Natural killer cell treated with Interleukin-12 subunit alpha and Interleukin-12 subunit beta and Interleukin-15 and Interleukin-18, amount 100 ng/mL, for 72 hours (primary cell): ENCODE measurements around the gene CCR3. TPM values are rescaled to one million over a fixed set of nuclear protein-coding genes. Genes with fewer than 3 reads are reported as not detected.

Experiments used
- ATAC-seq, 2 donors: fragments of 150-1000 bp; cut with Tn5 transposase in 1 of 2; sonication (Bioruptor Pico), chemical (Tn5 transposase) in 1 of 2; 2 replicates each; pipeline ENCODE4 v1.10.0; 2021
- DNase-seq: peaks from one replicate; pipeline ENCODE4 v3.0.0; 2022; ENCODE audit warnings: low spot score
- H3K27ac Mint-ChIP-seq, 2 donors: 1 replicate in 1 of 2; 2 replicates in 1 of 2; pipeline ENCODE4 v1.8.0; 2022; ENCODE audit warnings: mixed read lengths in 2 of 2, mild to moderate bottlenecking in 1 of 2, moderate library complexity in 1 of 2
- H3K27me3 Mint-ChIP-seq, 2 donors: 1 replicate in 1 of 2; 2 replicates in 1 of 2; pipeline ENCODE4 v1.8.0; 2022; ENCODE audit warnings: mixed read lengths in 2 of 2
- H3K36me3 Mint-ChIP-seq: one replicate; pipeline ENCODE4 v1.8.0; 2022; ENCODE audit warnings: mixed read lengths
- H3K4me1 Mint-ChIP-seq, 2 donors: 1 replicate in 1 of 2; 2 replicates in 1 of 2; pipeline ENCODE4 v1.8.0; 2022; ENCODE audit warnings: low read depth in 2 of 2, mixed read lengths in 2 of 2, mild to moderate bottlenecking in 1 of 2
- H3K4me3 Mint-ChIP-seq: one replicate; pipeline ENCODE4 v1.8.0; 2022; ENCODE audit warnings: mixed read lengths
- H3K9me3 Mint-ChIP-seq: 2 replicates; pipeline ENCODE4 v1.8.0; 2022; ENCODE audit warnings: mixed read lengths
- total RNA-seq, 2 donors: library from RNA; stranded (reverse); gene quantifications; one replicate each; pipeline ENCODE4 v1.2.3, GENCODE V29; 2022

The CCR3 gene
- total RNA-seq, 2 donors from 2014 or later: 0.55 to 4.3 TPM

DNA sequence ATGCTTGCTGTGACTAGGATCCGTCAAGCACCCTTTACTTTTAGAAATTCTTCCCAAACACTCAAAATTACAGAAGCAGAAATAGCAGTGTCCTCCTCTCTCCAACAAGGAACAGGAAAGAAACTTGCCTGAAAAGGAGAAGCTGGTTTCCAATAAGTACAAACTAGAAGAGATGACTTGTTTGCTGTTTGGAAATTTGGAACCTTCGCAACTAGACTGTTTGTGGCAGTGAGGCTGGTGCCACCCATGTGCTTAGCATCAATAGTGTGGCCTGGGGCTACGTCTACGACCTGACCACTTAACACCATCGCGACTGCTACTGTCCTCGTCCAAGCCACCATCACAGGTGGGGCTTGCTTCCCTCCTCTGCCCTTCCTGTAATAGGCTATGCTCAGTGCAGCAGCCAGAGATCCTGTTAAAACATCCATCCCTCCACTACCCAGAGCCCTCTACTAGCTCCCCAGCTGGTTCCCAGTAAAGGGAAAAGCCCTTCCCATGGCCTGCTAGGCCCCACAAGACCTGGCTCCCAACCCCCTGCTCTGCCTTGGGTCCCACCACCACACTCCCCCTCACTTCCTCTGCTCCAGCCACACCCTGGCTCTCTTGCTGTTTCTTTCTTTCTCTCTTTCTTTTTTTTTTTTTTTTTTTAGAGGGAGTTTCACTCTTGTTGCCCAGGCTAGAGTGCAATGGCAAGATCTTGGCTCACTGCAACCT lies 59.0 kb downstream of the CCR3 start:
- H3K4me3 Mint-ChIP-seq: peak overlapping the region; percentile 73
- peaks cover 0 to 3% of the 10 kb centered on the region in 2 donors for H3K27me3 Mint-ChIP-seq
- H3K4me1 Mint-ChIP-seq: peaks cover 60 to 70% of the 10 kb centered on the region in 2 donors

DNA sequence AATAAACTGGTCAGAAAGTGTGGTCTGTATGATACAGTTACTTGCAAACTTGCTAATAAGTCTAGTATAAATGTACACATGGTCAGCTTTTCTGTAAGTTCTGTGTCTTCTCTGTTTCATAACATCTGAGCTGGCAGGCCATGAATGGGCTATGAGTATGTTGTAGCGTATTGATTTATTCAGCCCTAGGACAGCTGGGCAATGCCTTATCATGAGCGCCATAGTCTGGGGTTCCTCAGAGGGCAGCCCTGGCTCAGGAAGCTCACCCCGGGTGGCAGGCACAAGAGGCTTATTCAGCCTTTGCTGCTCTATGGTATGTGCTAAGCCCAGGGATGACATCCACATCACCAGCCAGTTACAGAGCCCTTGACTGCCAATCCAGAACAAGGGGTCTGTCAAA lies 61.0 kb downstream of the CCR3 start:
- Mint-ChIP-seq H3K9me3 (no peaks in the 10 kb centered on the region), H3K36me3 (no peaks in the 10 kb centered on the region), H3K27me3 (peaks cover 0 to 4% of the 10 kb centered on the region in 2 donors), H3K27ac (peak overlapping the region in 1 of 2 donors; percentile 93), H3K4me1 (peaks cover 46 to 51% of the 10 kb centered on the region in 2 donors), H3K4me3 (no peak overlapping the region)
- no peak for DNase-seq
- ATAC-seq: no peak

More for the DNA sequence above, 59.0 kb downstream of the CCR3 start:
- no peak for ATAC-seq
- Mint-ChIP-seq H3K27ac (peak overlapping the region; percentile 91 to 93), H3K36me3 (no peaks in the 10 kb centered on the region), H3K9me3 (peaks cover 3% of the 10 kb centered on the region)
- DNase-seq: no peak

DNA sequence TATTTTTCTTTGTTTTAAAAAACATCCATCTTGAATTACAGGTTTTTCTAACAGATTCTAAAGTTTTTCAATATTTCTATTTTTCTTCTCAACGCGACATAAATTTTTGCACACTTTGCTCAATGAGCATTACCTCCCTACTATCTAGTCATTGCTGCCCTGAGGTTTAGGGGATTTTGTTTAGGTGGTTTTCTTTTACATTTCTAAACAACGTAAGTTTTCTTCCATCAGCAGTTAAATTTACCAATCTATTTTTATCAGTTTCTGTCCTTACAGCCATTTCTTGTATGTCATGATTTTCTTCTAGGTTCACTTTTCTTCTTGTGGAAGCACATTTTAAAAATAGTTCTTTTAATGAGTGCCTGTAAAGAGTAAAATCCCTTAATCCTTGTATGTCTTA lies 62.5 kb downstream of the CCR3 start:
- no peak for DNase-seq
- Mint-ChIP-seq H3K4me1 (peaks cover 31 to 36% of the 10 kb centered on the region in 2 donors), H3K36me3 (no peaks in the 10 kb centered on the region), H3K9me3 (no peaks in the 10 kb centered on the region), H3K27me3 (peaks cover 0 to 4% of the 10 kb centered on the region in 2 donors), H3K27ac (peak overlapping the region in 1 of 2 donors; percentile 72), H3K4me3 (no peak overlapping the region)
- ATAC-seq: no peak

DNA sequence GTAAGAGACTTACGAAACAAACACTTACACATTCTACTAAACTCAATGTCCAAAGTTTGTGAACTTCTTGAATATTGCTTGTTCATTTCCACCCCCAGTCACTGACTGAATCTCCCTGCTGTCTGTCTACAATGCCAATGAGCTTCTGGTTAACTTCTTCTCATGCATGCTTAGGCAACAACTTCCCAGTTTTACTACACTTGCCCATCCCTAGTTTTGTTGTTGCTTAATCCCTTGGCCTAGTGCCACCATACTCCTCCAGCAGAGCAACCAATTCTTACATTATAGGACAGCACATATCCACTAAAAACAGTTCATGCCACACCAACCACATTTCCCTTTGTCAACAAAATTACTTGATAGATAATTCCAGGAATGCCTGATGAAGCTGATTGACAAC lies 70.7 kb downstream of the CCR3 start:
- Mint-ChIP-seq H3K9me3 (peaks cover 2% of the 10 kb centered on the region), H3K4me3 (no peak overlapping the region), H3K27me3 (no peaks in the 10 kb centered on the region), H3K27ac (peak overlapping the region in 1 of 2 donors; percentile 29), H3K4me1 (peaks cover 5 to 25% of the 10 kb centered on the region in 2 donors), H3K36me3 (peaks cover 6% of the 10 kb centered on the region)
- ATAC-seq: no peak
- DNase-seq: no peak

DNA sequence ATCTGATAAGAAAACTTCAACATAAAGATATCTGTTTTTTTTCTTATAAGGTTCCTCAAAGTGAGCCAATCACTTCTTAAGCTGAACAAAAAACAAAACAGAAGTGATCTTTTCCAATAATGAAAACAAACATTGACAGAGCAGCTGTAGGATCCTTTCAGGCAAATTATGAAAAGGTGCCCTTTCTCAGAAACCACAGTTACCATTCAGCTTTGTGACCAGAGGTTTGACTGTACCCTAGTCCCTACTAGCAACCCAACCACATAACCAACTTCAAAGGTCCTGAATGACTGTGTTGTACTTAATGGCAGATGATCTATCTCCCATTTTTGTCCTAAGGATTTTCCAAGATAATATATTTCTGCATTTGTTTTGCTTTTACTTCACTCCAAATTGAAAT lies 72.3 kb downstream of the CCR3 start:
- H3K27ac Mint-ChIP-seq: peak overlapping the region in 1 of 2 donors; percentile 46
- peak; percentile 64 to 89 for ATAC-seq

DNA sequence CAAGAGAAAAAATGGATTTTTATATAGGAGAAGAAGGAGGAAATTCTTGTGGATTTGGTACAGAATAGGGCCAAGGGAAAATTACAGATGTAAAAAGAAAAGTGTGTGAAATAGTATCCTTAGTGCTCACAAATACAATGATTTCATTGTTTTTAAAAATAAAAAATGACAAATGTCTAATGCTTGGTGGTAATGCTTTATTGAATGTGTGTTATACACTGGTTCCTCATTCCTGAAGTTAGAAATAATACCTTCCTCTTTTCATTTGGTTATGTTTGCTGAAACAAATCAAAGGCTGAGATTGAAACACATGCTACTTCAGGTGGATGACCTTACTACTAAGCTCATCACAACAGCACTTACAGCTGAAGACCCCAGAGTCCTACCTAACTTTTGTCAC lies 73.9 kb downstream of the CCR3 start:
- peaks cover 10% of the 10 kb centered on the region for H3K36me3 Mint-ChIP-seq
- H3K27ac Mint-ChIP-seq: peak overlapping the region in 1 of 2 donors; percentile 11
- peaks cover 2% of the 10 kb centered on the region for H3K9me3 Mint-ChIP-seq
- H3K4me1 Mint-ChIP-seq: peaks cover 9 to 31% of the 10 kb centered on the region in 2 donors
- ATAC-seq: no peak
- no peaks in the 10 kb centered on the region for H3K27me3 Mint-ChIP-seq
- no peak for DNase-seq
- H3K4me3 Mint-ChIP-seq: no peak overlapping the region

More for the DNA sequence above, 72.3 kb downstream of the CCR3 start:
- Mint-ChIP-seq H3K4me1 (peaks cover 9 to 31% of the 10 kb centered on the region in 2 donors), H3K9me3 (peaks cover 2% of the 10 kb centered on the region), H3K27me3 (no peaks in the 10 kb centered on the region), H3K4me3 (no peak overlapping the region), H3K36me3 (peaks cover 10% of the 10 kb centered on the region)
- no peak for DNase-seq

Other genes with a start within 250 kb of the CCR3 start
- gene FYCO1, start 246.6 kb upstream of the CCR3 start, total RNA-seq: 10 to 100 TPM; 14.6 to 30.3 TPM
- gene XCR1, start 215.0 kb upstream of the CCR3 start, total RNA-seq: not detected
- gene CCR1, start 34.1 kb upstream of the CCR3 start, total RNA-seq: 10 to 100 TPM; 52.2 to 92.2 TPM
- gene CCR2, start 111.7 kb downstream of the CCR3 start, total RNA-seq: 1 to 10 TPM in 1 of 2 donors, under 1 TPM in 1; 0.48 to 2.5 TPM
- 10 to 100 TPM; 28.3 to 46.2 TPM for gene CCR5, start 128.5 kb downstream of the CCR3 start, total RNA-seq
- gene CCRL2, start 164.8 kb downstream of the CCR3 start, total RNA-seq: 1 to 10 TPM; 4.0 to 6.2 TPM
- gene LTF, start 222.4 kb downstream of the CCR3 start, total RNA-seq: under 1 TPM in 1 of 2 donors, not detected in 1; 0.20 TPM